ENCODE results near the gene ADAMTS9.

The ADAMTS9 gene

DNA sequence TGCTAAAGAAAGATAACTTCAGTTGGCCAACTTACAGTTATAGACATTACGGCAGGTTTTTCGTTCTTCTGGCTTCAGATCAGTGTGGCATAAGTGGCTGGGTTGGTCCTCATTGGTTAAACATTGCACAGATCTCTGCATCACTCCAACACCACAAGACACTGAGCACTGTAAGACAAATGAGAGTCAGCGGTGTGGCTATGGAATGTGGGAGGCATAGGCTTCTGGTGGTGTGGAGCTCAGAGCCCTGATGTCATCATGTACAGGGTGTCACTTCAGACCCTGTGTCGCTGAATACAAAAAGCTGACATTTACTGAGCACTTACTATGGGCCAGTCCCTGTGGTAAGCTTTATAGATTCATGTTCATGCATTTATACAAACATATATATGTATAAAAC, 146.0 kb downstream of the ADAMTS9 start:
- ChIA-PET POLR2A (no interaction called here), CTCF (interaction anchor here (1.1 kb wide), 1 partner anchor 8 kb away, joined by 4 read pairs; no protein-coding TSS in a partner anchor)
- no peak for DNase-seq (ENCODE audit: extremely low spot score)
- TF ChIP-seq, protein P1, sequence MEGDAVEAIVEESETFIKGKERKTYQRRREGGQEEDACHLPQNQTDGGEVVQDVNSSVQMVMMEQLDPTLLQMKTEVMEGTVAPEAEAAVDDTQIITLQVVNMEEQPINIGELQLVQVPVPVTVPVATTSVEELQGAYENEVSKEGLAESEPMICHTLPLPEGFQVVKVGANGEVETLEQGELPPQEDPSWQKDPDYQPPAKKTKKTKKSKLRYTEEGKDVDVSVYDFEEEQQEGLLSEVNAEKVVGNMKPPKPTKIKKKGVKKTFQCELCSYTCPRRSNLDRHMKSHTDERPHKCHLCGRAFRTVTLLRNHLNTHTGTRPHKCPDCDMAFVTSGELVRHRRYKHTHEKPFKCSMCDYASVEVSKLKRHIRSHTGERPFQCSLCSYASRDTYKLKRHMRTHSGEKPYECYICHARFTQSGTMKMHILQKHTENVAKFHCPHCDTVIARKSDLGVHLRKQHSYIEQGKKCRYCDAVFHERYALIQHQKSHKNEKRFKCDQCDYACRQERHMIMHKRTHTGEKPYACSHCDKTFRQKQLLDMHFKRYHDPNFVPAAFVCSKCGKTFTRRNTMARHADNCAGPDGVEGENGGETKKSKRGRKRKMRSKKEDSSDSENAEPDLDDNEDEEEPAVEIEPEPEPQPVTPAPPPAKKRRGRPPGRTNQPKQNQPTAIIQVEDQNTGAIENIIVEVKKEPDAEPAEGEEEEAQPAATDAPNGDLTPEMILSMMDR (IDR thresholded peaks at IDR 0.05; ENCODE audit: control extremely low read depth, extremely low read depth, low read depth, missing control alignments), result no peak

GRCh38 chr3:64539451-64540196, 148.2 kb downstream of the ADAMTS9 start:
- DNase-seq (ENCODE audit: extremely low spot score), result no peak
- ChIA-PET CTCF (interaction anchor here (1.4 to 2.1 kb wide), 4 partner anchors 9 to 13 kb away, joined by 4 to 9 read pairs (median 4); no protein-coding TSS in a partner anchor), POLR2A (no interaction called here)
- TF ChIP-seq, protein P1 (IDR thresholded peaks at IDR 0.05; ENCODE audit: control extremely low read depth, extremely low read depth, low read depth, missing control alignments), result no peak

DNA sequence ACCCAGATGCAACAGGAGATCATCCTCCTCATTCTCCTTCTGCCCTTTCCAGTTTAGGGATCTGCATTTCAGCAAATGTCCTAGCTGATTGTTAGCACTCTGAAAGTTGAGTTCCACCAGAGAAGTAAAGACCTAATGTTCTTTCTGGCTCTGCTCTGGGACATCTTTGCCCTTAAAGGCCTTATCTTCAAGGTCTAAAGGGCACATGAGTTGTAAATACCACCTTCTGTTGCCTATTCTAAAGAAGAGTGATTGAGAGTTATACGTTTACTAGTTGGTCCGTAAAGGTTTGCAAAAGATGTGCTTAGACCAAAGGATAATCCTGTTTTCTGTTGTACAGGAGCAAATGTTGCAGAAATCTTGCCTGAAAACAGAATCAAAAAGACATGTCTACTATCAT, 151.6 kb downstream of the ADAMTS9 start:
- TF ChIP-seq, protein P1 (IDR thresholded peaks at IDR 0.05; ENCODE audit: control extremely low read depth, extremely low read depth, low read depth, missing control alignments), result no peak
- DNase-seq (ENCODE audit: extremely low spot score), result no peak
- ChIA-PET CTCF (interaction anchor here (0.9 kb wide), 1 partner anchor 15 kb away, joined by 3 read pairs; no protein-coding TSS in a partner anchor), POLR2A (no interaction called here)

DNA sequence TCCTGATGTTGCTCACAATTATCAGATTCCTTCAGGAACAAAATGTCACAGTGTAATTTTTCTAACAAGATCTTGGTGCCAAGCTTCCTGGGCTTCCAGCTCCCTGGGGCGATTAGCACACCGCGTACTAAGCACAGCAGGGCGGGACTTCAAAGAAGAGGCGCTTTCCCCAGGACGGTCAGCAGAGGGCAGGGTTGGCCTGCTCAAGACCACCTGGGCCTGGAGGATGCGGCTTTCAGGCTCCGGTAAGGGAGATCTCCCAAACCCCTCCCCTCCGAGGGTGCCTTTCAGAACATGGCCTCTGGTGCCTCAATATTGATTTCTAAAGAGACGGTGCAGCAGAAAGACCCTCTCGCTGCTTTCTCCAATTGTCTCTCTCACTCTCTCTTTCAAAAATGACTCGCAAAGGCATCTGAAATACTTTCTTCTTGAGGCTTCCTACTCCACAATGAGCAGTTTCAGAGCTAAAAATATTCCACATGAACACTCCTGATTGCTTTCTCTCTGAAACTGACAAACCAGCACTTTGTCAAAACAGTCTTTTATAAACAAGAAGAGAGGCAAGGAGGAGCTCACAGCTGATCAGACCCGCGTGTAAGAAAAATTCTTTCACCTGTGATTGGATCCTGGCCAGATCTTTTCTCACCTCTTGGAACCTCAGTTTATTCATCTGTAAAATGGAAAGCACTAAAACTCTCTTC, 154.0 kb downstream of the ADAMTS9 start:
- DNase-seq (ENCODE audit: extremely low spot score), result peak; percentile 62
- TF ChIP-seq, protein P1 (IDR thresholded peaks at IDR 0.05; ENCODE audit: control extremely low read depth, extremely low read depth, low read depth, missing control alignments), result peak; percentile 85
- CTCF ChIA-PET, result interaction anchor here (0.6 to 2.7 kb wide), 31 partner anchors 8 to 1751 kb away, joined by 3 to 26 read pairs (median 4); no protein-coding TSS in a partner anchor

GRCh38 chr3:64530434-64531049, 157.3 kb downstream of the ADAMTS9 start:
- DNase-seq (ENCODE audit: extremely low spot score), result peak; percentile 28
- TF ChIP-seq, protein P1 (IDR thresholded peaks at IDR 0.05; ENCODE audit: control extremely low read depth, extremely low read depth, low read depth, missing control alignments), result peak; percentile 48
- CTCF ChIA-PET, result interaction anchor here (0.8 to 4.3 kb wide), 14 partner anchors 8 to 1201 kb away, joined by 3 to 26 read pairs (median 4); no protein-coding TSS in a partner anchor
- POLR2A ChIA-PET, result no interaction called here

More for the DNA sequence above, 154.0 kb downstream of the ADAMTS9 start:
- POLR2A ChIA-PET, result no interaction called here

DNA sequence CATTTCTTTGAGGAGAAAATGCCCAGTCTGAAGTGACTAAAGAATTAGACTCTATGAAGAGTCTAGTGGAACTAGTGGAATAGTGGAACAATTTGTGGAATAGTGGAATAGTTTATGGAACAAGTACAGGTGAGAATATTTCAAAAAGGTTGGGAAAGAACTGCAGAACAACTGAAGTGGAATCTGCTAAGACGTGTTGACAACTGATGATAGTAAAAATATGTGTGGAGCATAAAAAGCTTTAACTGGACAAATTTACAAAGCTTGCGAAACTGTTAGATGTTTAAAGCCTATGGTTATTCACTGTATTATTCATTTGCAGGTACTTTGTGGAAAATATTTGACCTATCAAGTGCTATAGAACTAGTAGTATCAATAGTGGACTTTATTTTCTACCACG, 164.5 kb downstream of the ADAMTS9 start:
- ChIA-PET POLR2A (no interaction called here), CTCF (interaction anchor here (1.3 to 3.4 kb wide), 3 partner anchors 10 to 28 kb away, joined by 3 to 26 read pairs (median 4); no protein-coding TSS in a partner anchor)
- no peak for DNase-seq (ENCODE audit: extremely low spot score)
- TF ChIP-seq, protein P1 (IDR thresholded peaks at IDR 0.05; ENCODE audit: control extremely low read depth, extremely low read depth, low read depth, missing control alignments), result no peak

Measured in GM10248 (cell line).